GM12874 (cell line): ENCODE results near the gene HIPK1.

Experiments
- TF ChIP-seq, protein P1 (sequence below): IDR thresholded peaks from 2 replicates; pipeline ENCODE4 v1.5.1; 2011; ENCODE audit warnings: low read depth, mild to moderate bottlenecking, control low read depth, low read length, moderate library complexity; ENCODE audit not compliant: insufficient read depth

HIPK1 gene

DNA sequence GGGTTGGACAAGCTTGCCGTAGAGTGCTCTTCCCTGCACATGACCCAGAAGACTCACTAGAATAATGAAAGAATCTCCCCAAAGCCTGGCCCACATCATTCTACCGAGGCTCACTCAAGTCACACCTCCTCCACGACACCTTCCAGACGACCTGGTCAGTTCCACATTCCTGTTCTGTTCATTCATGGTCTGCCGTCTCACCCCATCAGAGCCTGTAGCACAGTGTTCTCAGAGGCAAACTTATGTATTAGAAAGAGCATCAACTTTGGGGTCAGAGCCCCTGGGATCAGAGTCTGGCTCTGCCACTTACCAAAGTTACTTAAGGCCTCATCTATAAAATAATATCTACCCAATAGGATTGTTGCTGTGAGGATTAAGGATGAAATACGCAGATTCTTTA is 57.7 kb downstream of the HIPK1 start:
- TF ChIP-seq, protein P1, sequence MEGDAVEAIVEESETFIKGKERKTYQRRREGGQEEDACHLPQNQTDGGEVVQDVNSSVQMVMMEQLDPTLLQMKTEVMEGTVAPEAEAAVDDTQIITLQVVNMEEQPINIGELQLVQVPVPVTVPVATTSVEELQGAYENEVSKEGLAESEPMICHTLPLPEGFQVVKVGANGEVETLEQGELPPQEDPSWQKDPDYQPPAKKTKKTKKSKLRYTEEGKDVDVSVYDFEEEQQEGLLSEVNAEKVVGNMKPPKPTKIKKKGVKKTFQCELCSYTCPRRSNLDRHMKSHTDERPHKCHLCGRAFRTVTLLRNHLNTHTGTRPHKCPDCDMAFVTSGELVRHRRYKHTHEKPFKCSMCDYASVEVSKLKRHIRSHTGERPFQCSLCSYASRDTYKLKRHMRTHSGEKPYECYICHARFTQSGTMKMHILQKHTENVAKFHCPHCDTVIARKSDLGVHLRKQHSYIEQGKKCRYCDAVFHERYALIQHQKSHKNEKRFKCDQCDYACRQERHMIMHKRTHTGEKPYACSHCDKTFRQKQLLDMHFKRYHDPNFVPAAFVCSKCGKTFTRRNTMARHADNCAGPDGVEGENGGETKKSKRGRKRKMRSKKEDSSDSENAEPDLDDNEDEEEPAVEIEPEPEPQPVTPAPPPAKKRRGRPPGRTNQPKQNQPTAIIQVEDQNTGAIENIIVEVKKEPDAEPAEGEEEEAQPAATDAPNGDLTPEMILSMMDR = no peak

DNA sequence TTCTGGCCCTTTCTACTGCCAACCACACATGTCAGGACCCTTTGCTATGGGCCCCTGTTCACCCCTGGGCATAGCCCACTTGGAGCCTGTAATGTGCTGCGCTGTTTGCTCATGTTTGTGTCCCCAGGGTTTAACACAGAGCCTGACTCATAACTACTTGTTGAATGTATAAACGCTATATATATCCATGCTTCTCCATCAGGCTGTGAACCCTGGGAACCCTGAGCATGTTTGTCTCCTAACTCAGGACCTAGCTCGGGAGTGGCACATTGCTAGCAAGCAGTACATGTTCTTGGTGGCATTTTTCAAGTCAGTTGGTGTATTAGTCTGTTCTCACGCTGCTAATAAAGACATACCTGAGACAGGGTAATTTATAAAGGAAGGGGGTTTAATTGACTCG is 58.1 kb downstream of the HIPK1 start:
- TF ChIP-seq, protein P1 = no peak

DNA sequence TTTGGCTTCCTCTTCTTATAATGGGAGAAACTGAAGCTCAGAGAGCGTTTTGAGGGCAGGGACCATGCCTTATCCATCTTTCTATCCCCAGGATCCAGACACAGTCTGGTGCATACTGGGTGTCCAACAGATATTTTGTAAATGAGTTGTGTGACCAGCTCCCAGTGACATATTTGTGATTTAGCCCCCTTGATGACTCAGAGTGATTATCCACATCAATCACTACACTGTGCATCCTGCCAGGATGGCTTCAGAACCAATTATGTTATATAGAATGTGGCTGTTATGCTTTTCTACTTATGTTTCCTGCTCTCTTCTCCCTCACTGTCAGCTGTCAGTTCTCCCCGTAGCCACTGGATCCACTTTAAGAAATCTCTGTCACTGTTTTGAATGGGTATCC is 61.4 kb downstream of the HIPK1 start:
- TF ChIP-seq, protein P1 = no peak

DNA sequence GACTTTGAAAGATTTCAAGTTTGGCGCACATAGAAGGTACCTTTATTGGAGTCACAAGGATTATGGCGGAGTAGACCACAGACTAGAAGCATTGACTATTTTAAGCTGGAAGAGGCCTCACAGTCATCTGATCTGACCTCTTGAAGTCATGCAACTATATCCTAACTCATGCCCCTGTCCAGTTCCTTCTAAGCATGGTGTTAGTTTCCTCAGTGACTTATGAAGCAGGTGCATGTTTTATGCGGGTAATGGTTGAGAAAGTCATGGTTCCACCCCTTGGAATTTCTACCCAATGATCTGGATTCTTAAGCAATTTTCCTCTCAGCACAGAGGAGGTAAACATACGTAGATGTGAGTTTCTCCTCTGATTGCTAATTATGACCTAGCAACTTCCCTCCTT is 61.8 kb downstream of the HIPK1 start:
- TF ChIP-seq, protein P1 = no peak

DNA sequence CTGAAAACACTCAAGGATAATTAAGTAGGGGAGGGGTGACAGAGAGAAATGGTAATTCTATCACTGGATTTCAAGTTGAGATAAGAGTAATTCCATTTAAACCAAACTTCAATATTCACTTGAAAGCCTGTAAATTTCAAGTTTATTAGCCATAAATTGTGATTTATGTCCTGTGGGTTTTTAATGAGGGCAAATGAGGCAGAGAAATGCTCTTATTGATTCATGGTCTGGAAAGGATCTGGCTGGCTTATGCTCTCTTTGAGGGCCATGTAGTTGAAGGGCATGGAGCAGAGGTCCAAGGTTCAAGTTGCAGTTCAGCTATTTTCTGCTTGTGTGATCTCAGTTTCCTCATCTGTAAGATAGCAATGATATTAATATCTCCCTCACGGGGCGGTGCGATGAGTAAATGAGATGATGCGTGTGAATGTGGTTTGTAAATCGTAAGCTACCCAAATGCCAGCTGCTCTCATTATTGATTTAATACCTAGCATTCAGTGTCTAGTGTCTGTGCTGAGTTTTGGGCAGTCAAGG is 62.4 kb downstream of the HIPK1 start:
- TF ChIP-seq, protein P1 = no peak

DNA sequence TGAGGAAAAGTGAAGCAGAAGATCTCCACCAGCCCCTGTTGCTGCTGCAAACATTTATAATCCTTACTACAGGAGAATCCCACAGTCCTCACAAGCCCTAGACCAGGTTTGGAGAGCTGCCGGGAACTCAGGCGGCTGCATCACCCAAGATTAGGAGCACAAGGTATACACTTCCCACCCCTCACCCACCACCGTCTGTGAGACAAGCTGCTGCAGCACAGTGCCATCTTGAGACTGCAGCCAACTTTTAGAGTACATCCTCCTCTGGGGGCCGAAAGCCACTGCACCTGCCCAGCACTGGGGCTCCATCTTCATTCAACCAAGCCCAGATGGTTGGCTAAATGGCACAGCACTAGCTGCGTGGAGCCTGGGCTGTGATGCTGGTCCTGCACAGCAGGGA is 63.9 kb downstream of the HIPK1 start:
- TF ChIP-seq, protein P1 = no peak

DNA sequence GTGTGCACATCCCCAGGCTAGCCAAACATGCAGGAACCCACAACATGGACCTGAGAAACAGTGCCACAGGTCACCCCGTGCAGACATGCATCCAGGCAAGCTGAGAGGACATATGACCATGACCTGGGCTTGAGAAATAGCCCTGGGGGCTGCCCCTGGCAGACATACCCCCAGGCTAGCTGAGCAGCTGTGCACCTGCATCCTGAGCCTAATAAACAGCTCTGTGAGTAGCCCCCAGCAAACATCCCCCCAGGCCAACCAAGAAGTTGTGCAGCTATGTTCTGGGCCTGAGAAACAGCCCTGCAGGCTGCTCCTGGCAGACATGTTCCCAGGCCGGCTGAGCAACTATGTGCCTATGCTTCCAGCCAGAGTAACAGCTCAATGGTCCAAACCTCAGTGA is 64.6 kb downstream of the HIPK1 start:
- TF ChIP-seq, protein P1 = no peak
